Activated CD4-positive, alpha-beta T cell treated with anti-CD3 and anti-CD28 coated beads, Interleukin-2, amount 50 U/mL, for 16 hours (primary cell): ENCODE measurements around the gene FARP2.
"Not testable (repeated sequence)": the region's sequence is repeated elsewhere in the genome, so short reads cannot be mapped to it uniquely, and the experiment has no call there.

Source experiments
- DNase-seq: peaks from one replicate; pipeline ENCODE4 v3.0.0-alpha.2; 2020

Gene FARP2

GRCh38 chr2:241491549-241492173 is 135.6 kb downstream of the FARP2 start:
- DNase-seq: no peak

DNA sequence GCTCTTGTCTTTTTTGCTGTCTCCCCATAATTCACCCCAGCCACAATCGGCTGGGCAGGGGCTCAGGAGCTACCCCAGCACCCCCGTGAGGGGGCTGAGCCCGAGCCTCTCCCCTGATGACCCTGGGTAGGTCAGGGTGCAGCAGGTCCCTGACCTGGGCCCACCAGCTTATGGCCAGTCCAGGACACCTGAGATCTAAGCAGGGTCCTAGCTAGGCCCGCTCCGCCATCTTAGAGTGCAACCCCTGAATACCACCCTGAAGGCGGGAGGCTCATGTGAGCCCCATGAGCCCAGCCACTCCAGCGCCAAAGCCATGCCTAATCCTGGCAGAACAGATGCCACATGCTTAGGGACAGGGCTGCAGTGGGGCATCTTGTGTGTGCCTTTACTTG is 136.1 kb downstream of the FARP2 start:
- DNase-seq: no peak

- DNase-seq: no peak
Observed at GRCh38 chr2:241493092-241493491, 137.0 kb downstream of the FARP2 start.

GRCh38 chr2:241494311-241494908 is 138.3 kb downstream of the FARP2 start:
- DNase-seq: no peak

GRCh38 chr2:241495172-241496002 is 139.3 kb downstream of the FARP2 start:
- no peak for DNase-seq

DNA sequence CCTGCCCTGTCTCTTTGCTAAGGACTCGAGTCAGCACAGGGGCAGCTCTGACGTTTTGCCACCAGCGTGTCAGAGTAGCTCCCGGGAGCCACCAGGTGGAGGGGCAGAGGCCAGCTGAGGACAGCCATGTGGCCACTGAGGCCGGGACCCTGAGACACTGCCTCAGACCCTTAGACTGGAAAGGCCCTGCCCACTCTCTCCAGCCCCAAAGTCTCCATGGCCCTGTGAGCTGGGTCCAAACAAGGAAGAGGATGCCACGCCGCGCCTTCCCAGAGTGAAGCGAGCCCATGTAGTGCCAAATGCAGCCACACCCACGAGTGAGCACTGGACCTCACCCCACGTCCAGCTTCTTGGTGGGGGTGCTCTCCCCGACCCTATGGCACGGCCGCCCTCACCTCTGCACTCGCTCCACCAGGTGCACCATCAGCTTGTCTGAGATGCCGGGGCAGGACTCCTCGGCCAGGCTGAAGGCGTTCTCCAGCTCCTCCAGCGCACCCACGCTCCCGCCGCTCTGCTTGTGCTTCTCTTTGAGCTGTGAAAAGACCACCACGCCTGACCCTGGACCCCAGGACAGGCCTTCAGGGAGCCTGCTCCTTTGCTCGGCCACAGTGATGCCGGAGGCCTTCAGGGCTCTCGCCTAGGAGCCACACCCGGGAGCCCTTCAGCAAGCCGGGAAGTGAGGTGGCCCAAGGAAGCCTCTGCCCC is 140.1 kb downstream of the FARP2 start:
- no peak for DNase-seq

DNA sequence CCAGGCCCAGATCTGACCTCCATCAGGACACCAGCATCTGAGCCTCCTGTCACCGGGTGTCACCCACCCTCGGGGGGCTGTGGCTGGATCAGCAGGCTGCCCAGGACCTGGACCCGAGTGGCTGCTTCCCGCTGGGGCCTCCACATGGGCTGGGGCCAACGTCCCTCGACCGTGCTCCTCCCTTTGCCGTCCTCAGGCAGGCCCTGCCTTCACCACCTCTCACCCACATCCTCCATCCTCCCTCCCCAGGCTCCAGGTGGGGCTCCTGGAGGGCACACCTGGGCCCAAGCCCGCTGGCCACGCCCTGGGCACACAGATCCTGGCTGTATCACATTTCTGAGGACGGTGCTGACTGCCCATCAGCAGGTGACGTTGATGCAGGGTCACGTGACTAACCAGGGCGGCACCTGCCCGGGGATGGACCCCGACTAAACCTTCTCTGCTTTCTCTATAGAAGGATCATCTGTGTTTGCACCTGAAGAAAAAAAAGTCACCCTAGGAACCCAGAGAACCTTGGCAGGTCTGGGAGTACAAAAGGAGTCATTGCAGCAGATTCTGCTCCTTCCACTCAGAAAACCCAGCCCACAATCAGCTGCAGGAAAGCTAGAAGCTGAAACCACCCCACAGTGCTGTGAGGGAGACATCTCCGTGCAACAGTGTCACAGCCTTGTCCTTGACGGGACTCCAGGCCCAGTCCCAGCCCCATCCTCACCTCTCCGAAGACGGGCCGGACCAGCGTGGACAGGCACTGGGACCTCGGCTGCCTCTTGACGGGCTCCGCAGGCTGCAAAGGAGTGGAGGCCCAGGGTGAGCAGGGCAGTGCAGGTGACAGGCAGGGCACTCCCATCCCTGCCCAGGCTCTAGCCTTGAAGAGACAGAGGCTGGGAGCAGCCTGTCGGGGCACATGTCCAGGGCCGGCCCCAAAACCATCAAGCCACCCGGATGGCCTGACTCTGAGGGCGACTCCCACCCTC is 141.1 kb downstream of the FARP2 start:
- no peak for DNase-seq

DNA sequence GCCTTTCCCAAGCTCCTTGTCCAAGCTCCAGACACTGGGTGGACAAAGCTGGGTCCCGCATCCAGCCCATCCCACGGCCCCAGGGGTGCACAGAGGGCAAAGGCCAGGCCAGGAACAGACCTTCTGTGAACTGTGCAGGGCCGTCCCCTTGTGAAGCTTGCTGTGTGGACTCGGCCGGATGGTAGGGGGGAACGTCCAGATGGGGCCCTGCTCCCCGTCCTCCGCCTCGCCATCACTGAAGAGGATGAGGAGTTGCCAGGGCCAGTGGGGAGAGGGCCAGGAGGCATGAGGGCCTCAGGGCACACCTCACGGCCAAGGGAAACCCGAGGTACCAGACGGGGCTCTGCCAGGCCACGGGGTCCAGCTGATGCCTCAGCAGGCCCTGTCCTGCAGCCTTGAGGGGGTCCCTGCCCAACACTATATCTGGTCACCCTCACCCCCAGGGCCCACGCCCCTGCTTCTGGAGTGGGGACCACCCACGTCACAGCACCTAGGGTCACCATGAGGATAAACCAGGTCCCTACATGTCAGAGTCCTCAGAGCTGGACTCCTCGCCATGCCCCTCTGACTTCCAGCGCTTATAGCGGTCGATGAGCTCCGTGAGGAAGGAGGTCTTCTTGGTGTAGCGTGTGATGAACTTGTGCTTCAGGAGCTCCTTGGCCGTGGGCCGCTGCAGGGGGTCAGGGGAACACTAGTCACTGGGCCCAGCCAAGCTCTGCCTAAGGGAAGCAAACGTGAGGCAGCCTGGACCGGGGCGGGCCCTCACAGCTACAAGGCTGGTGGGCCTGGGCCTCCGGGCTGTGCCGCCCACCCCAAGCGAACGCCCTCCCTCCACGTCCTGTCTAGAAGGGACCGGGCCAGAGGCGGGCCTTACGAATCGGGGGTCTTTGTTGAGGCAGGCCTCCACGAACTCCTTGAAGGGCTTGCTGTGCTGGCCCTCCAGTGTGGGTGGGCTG is 142.3 kb downstream of the FARP2 start:
- DNase-seq: no peak

GRCh38 chr2:241499146-241499965 is 143.3 kb downstream of the FARP2 start:
- DNase-seq: no peak

DNA sequence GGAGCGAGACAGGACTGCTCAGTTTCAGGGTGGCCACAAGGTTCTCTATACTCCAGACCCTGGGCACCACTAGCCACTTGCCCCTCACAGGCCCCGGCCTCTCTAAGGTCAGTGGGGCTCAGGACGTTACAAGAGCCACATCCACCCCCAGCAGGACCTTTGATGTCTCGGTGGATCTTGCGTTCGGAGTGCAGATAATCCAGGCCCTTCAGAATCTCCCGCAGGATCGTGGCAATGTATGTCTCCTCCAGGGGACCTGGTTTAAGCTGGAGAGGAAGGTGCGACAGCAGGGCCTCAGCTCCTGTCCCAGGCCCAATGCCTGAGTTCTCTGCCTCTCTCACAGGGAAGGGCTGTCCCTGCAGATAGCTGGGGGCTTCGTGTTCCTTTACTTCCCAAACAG is 143.9 kb downstream of the FARP2 start:
- DNase-seq: no peak

DNA sequence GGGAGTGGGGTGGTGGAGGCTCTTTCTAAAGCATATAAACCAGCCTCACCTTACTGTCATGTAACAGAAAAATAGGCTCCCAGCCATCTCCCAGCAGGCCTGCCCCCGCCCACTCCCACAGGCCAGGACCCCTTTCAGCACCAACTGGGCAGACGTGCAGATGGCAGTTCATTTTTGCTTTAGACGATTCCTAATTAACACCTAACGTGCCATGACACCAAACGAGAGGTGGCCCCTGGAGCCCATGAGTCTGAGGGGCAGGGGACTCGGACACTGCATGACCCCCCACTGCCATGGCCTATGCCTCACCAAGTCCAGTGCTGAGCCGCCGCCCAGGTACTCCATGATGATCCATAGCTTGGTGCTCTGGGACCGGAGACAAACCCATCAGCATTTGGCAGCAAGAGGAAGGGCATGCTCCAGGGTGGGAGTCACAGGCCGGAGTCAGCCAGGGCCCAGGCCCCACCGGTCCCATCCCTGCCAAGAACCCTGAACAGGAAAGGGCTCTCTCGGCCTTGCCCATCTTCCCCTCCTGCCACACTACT is 144.4 kb downstream of the FARP2 start:
- DNase-seq: no peak

GRCh38 chr2:241501099-241501541 is 145.0 kb downstream of the FARP2 start:
- DNase-seq: no peak

DNA sequence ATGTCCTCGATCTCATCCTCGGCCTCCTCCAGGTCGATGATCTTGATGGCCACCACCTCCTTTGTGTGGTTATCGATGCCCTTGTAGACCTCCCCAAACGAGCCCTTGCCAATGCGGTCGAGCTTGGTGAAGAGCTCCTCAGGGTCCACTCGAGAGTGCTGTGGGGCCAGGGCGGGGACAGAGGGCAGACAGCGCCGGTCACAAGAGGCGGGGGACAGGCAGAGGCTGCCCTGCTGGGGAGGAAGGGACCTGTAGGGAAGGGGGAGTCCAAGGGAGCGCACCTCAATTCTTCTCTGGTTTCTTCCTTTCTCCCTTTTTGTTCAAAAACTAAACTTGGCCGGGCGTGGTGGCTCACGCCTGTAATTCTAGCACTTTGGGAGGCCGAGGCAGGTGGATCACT is 145.5 kb downstream of the FARP2 start:
- no peak for DNase-seq

DNA sequence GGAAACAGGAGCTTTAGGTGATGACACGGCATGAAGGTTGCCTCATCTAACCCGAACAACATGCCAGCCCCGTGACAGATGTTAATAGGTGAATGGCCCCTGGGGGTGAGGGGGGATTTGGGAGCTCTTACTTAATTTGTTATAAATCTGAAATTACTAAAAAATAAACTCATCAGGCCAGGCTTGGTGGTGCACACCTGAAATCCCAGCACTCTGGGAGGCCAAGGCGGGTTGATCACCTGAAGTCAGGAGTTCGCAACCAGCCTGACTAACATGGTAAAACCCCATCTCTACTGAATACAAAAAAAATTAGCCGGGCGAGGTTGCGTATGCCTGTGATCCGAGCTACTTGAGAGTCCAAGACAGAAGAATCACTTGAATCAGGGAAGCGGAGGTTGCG is 146.2 kb downstream of the FARP2 start:
- DNase-seq: no peak

DNA sequence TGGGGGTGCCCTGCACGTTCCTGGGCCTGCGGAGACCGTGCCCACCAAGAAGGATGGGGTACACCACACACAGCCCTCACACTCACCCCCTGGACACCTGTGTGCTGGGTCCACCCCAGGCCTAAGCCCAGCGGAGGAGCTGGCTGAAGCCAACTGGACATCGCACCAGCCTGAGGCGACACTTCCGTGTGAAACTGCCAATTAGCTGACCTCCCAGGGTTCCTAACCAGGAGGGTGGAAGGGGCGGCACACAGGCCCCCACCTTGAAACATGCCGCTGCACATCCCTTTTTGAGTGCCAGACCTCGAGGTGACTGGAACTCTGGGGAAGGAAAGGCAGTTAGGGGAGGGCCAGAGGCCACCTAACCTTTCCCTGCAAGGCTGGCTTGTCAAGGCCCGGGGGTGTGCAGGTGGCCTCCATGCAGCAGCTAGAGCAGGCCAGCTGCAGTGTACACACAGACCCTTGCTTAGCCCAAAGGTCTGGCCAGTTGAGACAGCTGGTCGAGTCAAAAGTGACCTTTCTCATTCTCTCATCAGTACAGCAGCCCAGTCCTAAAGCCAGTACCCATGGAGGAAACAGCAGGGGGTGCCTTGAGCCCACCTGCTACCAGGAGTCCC is 147.8 kb downstream of the FARP2 start:
- DNase-seq: no peak

- no peak for DNase-seq
Observed at GRCh38 chr2:241505086-241505780, 149.1 kb downstream of the FARP2 start.

GRCh38 chr2:241505781-241506201 is 149.7 kb downstream of the FARP2 start:
- DNase-seq: no peak

- DNase-seq: not testable (repeated sequence)
Observed at GRCh38 chr2:241506317-241506716, 150.2 kb downstream of the FARP2 start.
